ENCODE measurements around the gene MRPL18. TPM values are rescaled to one million over a fixed set of nuclear protein-coding genes. Genes with fewer than 3 reads are reported as not detected.
"Not testable (repeated sequence)": the region's sequence is repeated elsewhere in the genome, so short reads cannot be mapped to it uniquely, and the experiment has no call there.

Gene MRPL18
- total and polyA plus RNA-seq, 9 of the 15 experiments (the other 6 are each of a cell fraction or from before 2014, with no cell fraction given), result 149 to 456 (median 196) TPM

DNA sequence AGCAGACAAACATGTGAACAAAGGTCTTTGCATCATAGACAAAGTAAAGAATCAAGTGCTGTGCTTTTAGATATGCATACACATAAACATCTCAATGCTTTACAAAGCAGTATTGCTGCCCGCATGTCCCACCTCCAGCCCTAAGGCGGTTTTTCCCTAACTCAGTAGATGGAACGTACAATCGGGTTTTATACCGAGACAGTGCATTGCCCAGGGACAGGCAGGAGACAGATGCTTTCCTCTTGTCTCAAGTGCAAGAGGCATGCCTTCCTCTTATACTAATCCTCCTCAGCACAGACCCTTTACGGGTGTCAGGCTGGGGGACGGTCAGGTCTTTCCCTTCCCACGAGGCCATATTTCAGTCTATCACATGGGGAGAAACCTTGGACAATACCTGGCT lies 4.7 kb downstream of the MRPL18 start:
- POLR2A ChIA-PET, result not testable (repeated sequence)
- peaks cover 8 to 12% of the 10 kb centered on the region in 2 experiments; a peak in 3 of 5 replicates for H3K4me1 ChIP-seq (replicated peaks in 1 of 2; ENCODE audit: control insufficient read depth in 2 of 2, insufficient read depth in 2 of 2, low read length in 2 of 2)
- 94% methylated on average over 8 of the region's 8 CpGs for WGBS (ENCODE audit: insufficient coverage, low coverage, missing lambda C conversion rate)

DNA sequence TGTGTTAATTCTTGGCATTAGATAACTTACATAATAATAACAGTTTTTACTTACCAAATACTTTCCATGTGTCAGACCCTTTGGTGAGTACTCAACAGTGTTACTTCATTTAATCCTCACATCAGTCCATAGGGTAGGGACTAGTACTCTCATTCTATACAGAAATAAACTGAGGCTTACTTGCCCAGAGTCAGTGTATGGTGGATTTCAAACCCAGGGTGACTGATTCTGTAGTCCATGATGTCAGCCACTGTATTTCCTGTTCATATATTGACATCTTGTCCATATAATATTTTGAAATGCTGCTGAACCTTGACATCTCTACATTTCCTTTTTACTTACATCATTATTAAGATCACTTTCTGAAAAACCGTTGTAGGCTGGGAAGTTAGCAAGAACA lies 7.3 kb downstream of the MRPL18 start:
- POLR2A ChIA-PET, result interaction anchor here (0.8 kb wide), 1 partner anchor 15 kb away, joined by 4 read pairs; no protein-coding TSS in a partner anchor
- WGBS (ENCODE audit: insufficient coverage, low coverage, missing lambda C conversion rate), result 93% methylated on average over 1 of the region's 1 CpG
- TF ChIP-seq, protein P1, sequence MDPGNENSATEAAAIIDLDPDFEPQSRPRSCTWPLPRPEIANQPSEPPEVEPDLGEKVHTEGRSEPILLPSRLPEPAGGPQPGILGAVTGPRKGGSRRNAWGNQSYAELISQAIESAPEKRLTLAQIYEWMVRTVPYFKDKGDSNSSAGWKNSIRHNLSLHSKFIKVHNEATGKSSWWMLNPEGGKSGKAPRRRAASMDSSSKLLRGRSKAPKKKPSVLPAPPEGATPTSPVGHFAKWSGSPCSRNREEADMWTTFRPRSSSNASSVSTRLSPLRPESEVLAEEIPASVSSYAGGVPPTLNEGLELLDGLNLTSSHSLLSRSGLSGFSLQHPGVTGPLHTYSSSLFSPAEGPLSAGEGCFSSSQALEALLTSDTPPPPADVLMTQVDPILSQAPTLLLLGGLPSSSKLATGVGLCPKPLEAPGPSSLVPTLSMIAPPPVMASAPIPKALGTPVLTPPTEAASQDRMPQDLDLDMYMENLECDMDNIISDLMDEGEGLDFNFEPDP (CRISPR knock-in tag; IDR thresholded peaks at IDR 0.05), result no peak
- no peak for TF ChIP-seq ZSCAN29 (IDR thresholded peaks at IDR 0.05)
- TF ChIP-seq PHF21A (IDR thresholded peaks at IDR 0.05; ENCODE audit: borderline replicate concordance, low read depth), result no peak
- no peak for TF ChIP-seq MXI1 (IDR thresholded peaks at IDR 0.05; ENCODE audit: low read depth, low read length)

More for the DNA sequence above, 4.7 kb downstream of the MRPL18 start:
- Histone ChIP-seq H3K36me3 (ENCODE audit: control insufficient read depth, insufficient read depth, low read length) (peaks cover 79% of the 10 kb centered on the region), H3K79me2 (ENCODE audit: control insufficient read depth, insufficient read depth, low read length) (peaks cover 43% of the 10 kb centered on the region)
- BruUV-seq (replicated peaks); DNase-seq (ENCODE audit: extremely low read depth in 1 of 4, low spot score in 3 of 4); H3K4me2 ChIP-seq (ENCODE audit: insufficient read depth, low read length); ATAC-seq; H3K27ac ChIP-seq (ENCODE audit: extremely low read depth, low read depth, low read length); H3K9ac ChIP-seq (ENCODE audit: insufficient read depth in 1 of 2, low read depth in 2 of 2, low read length in 2 of 2); H3K9me1 ChIP-seq (ENCODE audit: control insufficient read depth, insufficient read depth, low read length); H2AFZ ChIP-seq (ENCODE audit: low read depth, low read length); intact Hi-C loops (cut with micrococcal nuclease); H4K20me1 ChIP-seq (replicated peaks; ENCODE audit: control insufficient read depth, insufficient read depth, low read length); FAIRE-seq; H3K9me3 ChIP-seq (replicated peaks; ENCODE audit: control insufficient read depth, insufficient read depth, low read depth, low read length); H3K27me3 ChIP-seq (ENCODE audit: control insufficient read depth in 2 of 2, insufficient read depth in 2 of 2, low read length in 2 of 2); H3K4me3 ChIP-seq; CTCF ChIA-PET (ENCODE audit: low intra/inter-chr PET ratio); in situ Hi-C loops (cut with MboI): not testable (repeated sequence)

More for the DNA sequence above, 7.3 kb downstream of the MRPL18 start:
- no peak overlapping the region for H3K27ac ChIP-seq (ENCODE audit: extremely low read depth, low read depth, low read length)
- H3K27me3 ChIP-seq (ENCODE audit: control insufficient read depth in 2 of 2, insufficient read depth in 2 of 2, low read length in 2 of 2), result no peaks in the 10 kb centered on the region; a peak in 1 of 5 replicates
- no peak overlapping the region for H2AFZ ChIP-seq (ENCODE audit: low read depth, low read length)
- peaks cover under 1 to 7% of the 10 kb centered on the region in 2 experiments; a peak in 3 of 5 replicates for H3K4me1 ChIP-seq (replicated peaks in 1 of 2; ENCODE audit: control insufficient read depth in 2 of 2, insufficient read depth in 2 of 2, low read length in 2 of 2)
- H4K20me1 ChIP-seq (replicated peaks; ENCODE audit: control insufficient read depth, insufficient read depth, low read length), result no peaks in the 10 kb centered on the region
- in situ Hi-C loops (cut with MboI), result no loop called here
- no peak for ATAC-seq
- no peaks in the 10 kb centered on the region for H3K9me1 ChIP-seq (ENCODE audit: control insufficient read depth, insufficient read depth, low read length)
- no peak overlapping the region for H3K9ac ChIP-seq (ENCODE audit: insufficient read depth in 1 of 2, low read depth in 2 of 2, low read length in 2 of 2)
- peaks cover 63% of the 10 kb centered on the region for H3K36me3 ChIP-seq (ENCODE audit: control insufficient read depth, insufficient read depth, low read length)
- BruUV-seq (replicated peaks), result no TSS peak
- FAIRE-seq, result no peak
- no peaks in the 10 kb centered on the region for H3K9me3 ChIP-seq (replicated peaks; ENCODE audit: control insufficient read depth, insufficient read depth, low read depth, low read length)
- CTCF ChIA-PET (ENCODE audit: low intra/inter-chr PET ratio), result no interaction called here
- H3K4me2 ChIP-seq (ENCODE audit: insufficient read depth, low read length), result no peak overlapping the region
- DNase-seq (ENCODE audit: extremely low read depth in 1 of 4, low spot score in 3 of 4), result no peak
- H3K79me2 ChIP-seq (ENCODE audit: control insufficient read depth, insufficient read depth, low read length), result peaks cover 17% of the 10 kb centered on the region
- intact Hi-C loops (cut with micrococcal nuclease), result no loop called here
- H3K4me3 ChIP-seq, result no peak overlapping the region

Measured in K562 (cell line).